GM23248 (cell line): ENCODE data around the gene ARFGAP3. TPM values are rescaled to one million over a fixed set of nuclear protein-coding genes. Genes with fewer than 3 reads are reported as not detected.

Experiments used
- DNase-seq: peaks from one replicate; pipeline ENCODE4 v3.0.0-alpha.2; 2015
- H2AFZ ChIP-seq: fragments of 200-600 bp; sonication (generic); 2 replicates; pipeline ENCODE4 v1.6.1; 2016; ENCODE audit warnings: antibody characterized with exemption
- H3F3A ChIP-seq: fragments of 200-600 bp; sonication (generic); 2 replicates; pipeline ENCODE4 v1.6.1; 2016; ENCODE audit warnings: mild to moderate bottlenecking, antibody characterized with exemption, mixed run types; ENCODE audit not compliant: insufficient read depth
- H3K27ac ChIP-seq: fragments of 200-600 bp; sonication (generic); 2 replicates; pipeline ENCODE4 v1.5.1; 2016; ENCODE audit warnings: mild to moderate bottlenecking
- H3K27me3 ChIP-seq: fragments of 200-600 bp; sonication (generic); replicated peaks from 2 replicates; pipeline ENCODE4 v1.6.1; 2016; ENCODE audit warnings: mild to moderate bottlenecking; ENCODE audit not compliant: insufficient read depth
- H3K36me3 ChIP-seq: fragments of 200-600 bp; sonication (generic); 2 replicates; pipeline ENCODE4 v1.6.1; 2016; ENCODE audit warnings: low read depth, mild to moderate bottlenecking
- H3K4me1 ChIP-seq: fragments of 200-600 bp; sonication (generic); 2 replicates; pipeline ENCODE4 v1.6.1; 2016; ENCODE audit warnings: mild to moderate bottlenecking; ENCODE audit not compliant: insufficient read depth
- H3K4me2 ChIP-seq: fragments of 200-600 bp; sonication (generic); one replicate; pipeline ENCODE4 v1.6.1; 2016; ENCODE audit warnings: mild to moderate bottlenecking; ENCODE audit not compliant: unreplicated experiment
- H3K4me3 ChIP-seq: fragments of 200-600 bp; sonication (generic); 2 replicates; pipeline ENCODE4 v1.5.1; 2016; ENCODE audit warnings: mild to moderate bottlenecking
- H3K79me2 ChIP-seq: fragments of 200-600 bp; sonication (generic); 2 replicates; pipeline ENCODE4 v1.6.1; 2016; ENCODE audit warnings: mild to moderate bottlenecking; ENCODE audit not compliant: insufficient read depth
- H3K9ac ChIP-seq: fragments of 200-600 bp; sonication (generic); 2 replicates; pipeline ENCODE4 v1.6.1; 2016; ENCODE audit warnings: mild to moderate bottlenecking
- H3K9me2 ChIP-seq: fragments of 200-600 bp; sonication (generic); 2 replicates; pipeline ENCODE4 v1.6.1; 2016; ENCODE audit warnings: mixed run types, mild to moderate bottlenecking, moderate library complexity; ENCODE audit not compliant: insufficient read depth
- H3K9me3 ChIP-seq: fragments of 200-600 bp; sonication (generic); one replicate; pipeline ENCODE4 v1.6.1; 2017; ENCODE audit warnings: low read depth
- H4K20me1 ChIP-seq: fragments of 200-600 bp; sonication (generic); 2 replicates; pipeline ENCODE4 v1.6.0; 2016; ENCODE audit not compliant: insufficient read depth
- EZH2 ChIP-seq: fragments of 200-600 bp; sonication (generic); IDR thresholded peaks from 2 replicates; pipeline ENCODE4 v1.6.1; 2018; ENCODE audit warnings: antibody characterized with exemption, mild to moderate bottlenecking; ENCODE audit not compliant: insufficient read depth, poor library complexity, severe bottlenecking
- EZH2phosphoT487 ChIP-seq: fragments of 200-600 bp; sonication (generic); IDR thresholded peaks from 2 replicates; pipeline ENCODE4 v1.6.1; 2018; ENCODE audit warnings: antibody characterized with exemption, moderate library complexity, mild to moderate bottlenecking, low read depth; ENCODE audit not compliant: insufficient read depth
- WGBS, 2 experiments: methylation state at CpG; one replicate each; pipeline ENCODE4 v1.1.6; 2015 to 2017; ENCODE audit warnings: low lambda C conversion rate in 2 of 2, low coverage in 1 of 2; ENCODE audit errors: missing lambda C conversion rate in 2 of 2; 5-methylcytosine and 5-hydroxymethylcytosine counted together
- in situ Hi-C: fragments of 300-500 bp; cut with MboI; formaldehyde crosslinking; loops from 2 replicates; pipeline ENCODE4 v1.15.0; 2020
- polyA plus RNA-seq: library from polyadenylated mRNA; unstranded; fragments of >200 nt; fragmentation: Nextera tagmentation; extraction: Ambion mirVana; gene quantifications from 2 replicates; pipeline ENCODE4 v1.2.1, GENCODE V29; 2016
- total RNA-seq: library from RNA; depleted of rRNA; stranded (reverse); fragments of >200 nt; shearing (Covaris generic); gene quantifications from 2 replicates; pipeline ENCODE4 v1.2.3, GENCODE V29; 2014

Gene ARFGAP3
- total and polyA plus RNA-seq, 2 experiments from 2014 or later, result 81.5 to 96.8 TPM

DNA sequence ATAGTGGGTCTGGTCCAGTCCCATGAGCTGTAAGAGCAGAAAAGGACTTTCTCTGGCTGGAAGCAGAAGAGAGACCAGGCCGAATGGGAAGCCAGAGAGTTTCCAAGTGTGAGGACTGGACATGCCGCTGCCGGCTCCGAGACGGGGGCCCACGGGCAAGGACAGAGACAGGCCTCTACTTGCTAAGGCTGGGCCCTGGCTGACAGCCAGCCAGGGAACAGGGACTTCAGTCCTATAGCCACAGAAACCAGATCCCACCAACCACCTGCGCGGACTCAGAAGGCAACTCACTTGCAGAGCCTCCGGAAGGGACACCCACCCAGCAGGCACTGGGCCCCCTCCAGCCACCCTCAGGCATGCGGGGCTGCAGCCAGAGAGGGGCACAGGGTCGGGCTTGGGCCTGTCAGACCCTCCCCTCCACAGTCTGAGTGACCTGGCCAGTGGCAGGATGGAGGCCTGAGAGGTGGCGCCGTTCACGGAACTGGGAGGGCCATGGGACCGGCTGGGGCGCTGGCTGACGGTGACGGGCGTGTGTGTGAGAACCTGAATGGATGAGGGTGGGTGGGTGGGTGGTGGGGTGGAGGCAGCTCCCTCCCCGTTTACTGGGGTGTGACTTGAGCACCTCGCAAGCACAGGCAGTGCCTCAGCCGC is 88.6 kb downstream of the ARFGAP3 start:
- no peaks in the 10 kb centered on the region for H3K79me2 ChIP-seq
- H3K9me2 ChIP-seq, result no peaks in the 10 kb centered on the region
- no peak overlapping the region for H2AFZ ChIP-seq
- no peak overlapping the region for H3K4me2 ChIP-seq
- no peaks in the 10 kb centered on the region for H3K27me3 ChIP-seq
- H3K9ac ChIP-seq, result no peak overlapping the region
- TF ChIP-seq EZH2 (no peak), EZH2phosphoT487 (no peak)
- H4K20me1 ChIP-seq, result no peaks in the 10 kb centered on the region
- no peak overlapping the region for H3K4me3 ChIP-seq
- 88% methylated on average over 20 to 22 of the region's 22 CpGs for WGBS, 2 experiments
- in situ Hi-C loops, result no loop called here
- H3K4me1 ChIP-seq, result no peaks in the 10 kb centered on the region
- DNase-seq, result no peak
- H3K36me3 ChIP-seq, result no peaks in the 10 kb centered on the region
- no peaks in the 10 kb centered on the region; the same call in 1 of the 2 replicates for H3F3A ChIP-seq
- H3K27ac ChIP-seq, result no peak overlapping the region
- H3K9me3 ChIP-seq, result no peaks in the 10 kb centered on the region

DNA sequence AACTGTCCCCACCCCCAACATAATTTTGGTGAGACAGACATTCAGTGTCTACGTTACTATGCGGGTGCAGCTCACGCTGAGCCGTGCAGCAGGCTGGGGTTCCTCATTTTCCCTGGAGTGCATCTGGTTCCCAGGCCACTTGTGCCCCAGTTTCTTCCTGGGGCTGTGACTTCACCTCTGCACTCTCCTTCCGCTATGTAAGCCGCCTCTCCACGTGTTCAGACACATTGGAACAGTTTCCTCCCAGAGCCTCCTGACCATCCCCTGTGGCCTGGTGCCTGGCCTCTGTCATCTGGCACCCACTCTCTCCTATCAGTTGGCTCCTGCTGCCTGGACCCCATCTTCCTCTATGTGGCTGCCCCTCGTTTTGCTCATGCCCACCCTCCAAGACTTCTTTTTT is 90.2 kb downstream of the ARFGAP3 start:
- H3K27ac ChIP-seq, result no peak overlapping the region
- 73 to 74% methylated on average over 8 of the region's 8 CpGs for WGBS, 2 experiments
- no peak overlapping the region for H3K9ac ChIP-seq
- no peaks in the 10 kb centered on the region for H3K27me3 ChIP-seq
- H4K20me1 ChIP-seq, result no peaks in the 10 kb centered on the region
- no peak overlapping the region for H3K4me2 ChIP-seq
- in situ Hi-C loops, result no loop called here
- DNase-seq, result no peak
- H3K9me3 ChIP-seq, result no peaks in the 10 kb centered on the region
- H3K79me2 ChIP-seq, result no peaks in the 10 kb centered on the region
- no peak overlapping the region for H3K4me3 ChIP-seq
- no peaks in the 10 kb centered on the region for H3K9me2 ChIP-seq
- no peaks in the 10 kb centered on the region for H3K36me3 ChIP-seq
- H3K4me1 ChIP-seq, result no peaks in the 10 kb centered on the region
- TF ChIP-seq EZH2phosphoT487, result no peak
- TF ChIP-seq EZH2, result no peak
- H3F3A ChIP-seq, result no peaks in the 10 kb centered on the region; the same call in 1 of the 2 replicates
- H2AFZ ChIP-seq, result no peak overlapping the region

DNA sequence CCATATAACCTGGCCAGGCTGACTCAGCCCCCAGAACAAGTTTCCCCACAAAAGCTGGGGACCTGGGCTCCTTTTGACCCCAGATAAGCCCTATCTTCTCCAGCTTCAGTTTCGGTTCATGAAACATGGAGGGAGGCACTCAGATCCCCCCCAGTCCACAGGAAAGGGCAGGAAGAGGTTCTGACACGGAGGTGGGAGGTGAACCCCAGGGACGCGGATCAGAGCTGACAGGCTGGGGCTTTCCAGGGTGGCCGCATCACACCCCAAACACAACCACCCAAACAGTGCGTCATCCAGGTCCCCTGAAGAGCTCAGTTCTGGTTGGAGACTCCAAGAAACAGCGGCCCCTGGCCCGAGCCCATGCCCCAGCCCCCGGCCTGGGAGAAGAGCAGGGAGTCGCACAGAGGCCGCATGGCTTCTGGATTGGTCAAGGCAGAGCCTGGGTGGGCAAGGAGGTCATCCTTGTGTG is 92.1 kb downstream of the ARFGAP3 start:
- Histone ChIP-seq H3K9me2 (no peaks in the 10 kb centered on the region), H3K27me3 (no peaks in the 10 kb centered on the region), H2AFZ (no peak overlapping the region), H3F3A (no peaks in the 10 kb centered on the region), H3K4me1 (no peaks in the 10 kb centered on the region), H3K27ac (no peak overlapping the region), H3K9me3 (no peaks in the 10 kb centered on the region), H3K79me2 (no peaks in the 10 kb centered on the region), H3K4me2 (no peak overlapping the region), H3K9ac (no peak overlapping the region), H3K36me3 (no peaks in the 10 kb centered on the region), H3K4me3 (no peak overlapping the region), H4K20me1 (no peaks in the 10 kb centered on the region)
- no peak for TF ChIP-seq EZH2
- no peak for TF ChIP-seq EZH2phosphoT487
- in situ Hi-C loops, result no loop called here
- WGBS, 2 experiments, result 87 to 90% methylated on average over 11 of the region's 11 CpGs
- DNase-seq, result no peak

DNA sequence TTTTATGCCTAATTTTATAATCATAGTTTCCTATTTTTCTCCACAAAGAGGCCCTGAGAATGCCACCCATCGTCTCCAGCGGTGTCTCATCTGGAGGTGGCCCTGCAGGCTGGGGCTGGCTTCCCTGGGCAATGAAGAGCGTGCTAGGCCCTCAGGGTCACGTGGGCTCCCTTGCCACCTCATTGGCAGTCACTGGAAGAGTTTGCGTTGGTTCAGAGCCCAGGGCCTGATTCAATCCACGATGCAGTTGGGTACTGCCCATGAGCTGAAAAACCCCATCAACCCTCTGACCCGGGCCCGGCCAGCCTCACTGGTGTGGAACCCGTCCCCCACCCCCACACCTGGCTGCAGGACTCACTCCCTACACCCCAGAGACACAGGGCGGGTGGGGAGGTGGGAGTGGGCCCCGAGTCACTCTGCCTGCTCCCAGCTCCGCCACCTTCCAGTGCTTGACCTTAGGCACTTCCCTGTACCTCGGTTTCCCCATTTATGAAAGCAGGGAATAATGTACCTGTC is 93.0 kb downstream of the ARFGAP3 start:
- WGBS, 2 experiments, result 82 to 88% methylated on average over 13 of the region's 13 CpGs
- Histone ChIP-seq H3K4me2 (no peak overlapping the region), H2AFZ (no peak overlapping the region), H3K27me3 (no peaks in the 10 kb centered on the region), H4K20me1 (no peaks in the 10 kb centered on the region), H3F3A (no peaks in the 10 kb centered on the region), H3K79me2 (no peaks in the 10 kb centered on the region), H3K9me2 (no peaks in the 10 kb centered on the region), H3K9ac (no peak overlapping the region), H3K4me3 (no peak overlapping the region), H3K36me3 (no peaks in the 10 kb centered on the region), H3K9me3 (no peaks in the 10 kb centered on the region), H3K4me1 (no peaks in the 10 kb centered on the region), H3K27ac (no peak overlapping the region)
- no peak for TF ChIP-seq EZH2
- TF ChIP-seq EZH2phosphoT487, result no peak
- no peak for DNase-seq
- in situ Hi-C loops, result no loop called here
